NCI-H1092 treated with DMSO at 0.1 percent for 48 hours (cell line): ENCODE measurements around the gene ANKRD49.
A peak's percentile ranks its signal among the peaks of the same experiment; 100 is the strongest.

Source experiments
- DNase-seq: peaks from one replicate; lab custom pipeline; 2025; lab: John Stamatoyannopoulos, UW

Gene ANKRD49

GRCh38 chr11:94507485-94507884, 13.7 kb downstream of the ANKRD49 start:
- DNase-seq, result no peak

DNA sequence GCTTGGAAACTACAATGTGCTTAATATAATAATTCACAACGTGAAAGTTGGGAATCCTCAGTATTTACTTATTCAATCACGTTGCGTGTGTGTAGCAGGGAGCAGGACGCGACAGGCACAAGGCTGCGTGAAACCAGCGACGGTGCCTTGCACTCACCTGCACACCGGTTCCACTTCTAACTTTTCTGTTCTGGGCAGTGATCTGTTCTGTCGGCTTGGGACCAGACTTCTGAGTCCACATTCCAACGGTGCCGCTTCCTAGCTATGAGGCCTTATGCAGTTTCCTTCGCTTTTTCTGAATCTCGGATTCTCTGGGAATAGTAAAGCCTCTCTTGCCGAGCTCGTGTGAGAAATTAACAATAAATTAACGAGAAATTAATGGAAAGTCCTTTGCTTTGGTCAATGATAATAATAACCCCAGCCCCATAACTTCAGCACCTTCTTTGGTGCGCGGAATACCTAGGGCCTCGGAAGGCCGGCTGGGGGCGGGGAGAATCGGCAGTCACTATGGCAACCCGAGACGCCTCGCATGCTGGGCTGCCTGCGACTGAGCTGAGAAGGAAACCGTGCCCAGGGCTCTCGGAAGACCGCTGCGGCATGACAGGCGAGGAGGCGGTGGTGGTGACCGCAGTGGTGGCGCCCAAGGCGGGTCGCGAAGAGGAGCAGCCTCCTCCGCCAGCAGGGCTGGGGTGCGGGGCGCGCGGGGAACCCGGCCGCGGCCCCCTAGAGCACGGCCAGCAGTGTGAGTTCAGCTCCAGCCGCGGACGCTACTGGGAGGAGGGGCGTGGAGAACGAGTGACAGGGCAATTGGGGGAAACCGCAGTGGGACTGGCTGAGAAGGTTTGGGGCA, 18.4 kb downstream of the ANKRD49 start, which contains the start of gene C11orf97:
TSS of gene C11orf97 (plus strand) at position 530 of the 850 bp plus-strand sequence. CDS start at position 598, 68 bp downstream.
- peak; percentile 31 for DNase-seq

DNA sequence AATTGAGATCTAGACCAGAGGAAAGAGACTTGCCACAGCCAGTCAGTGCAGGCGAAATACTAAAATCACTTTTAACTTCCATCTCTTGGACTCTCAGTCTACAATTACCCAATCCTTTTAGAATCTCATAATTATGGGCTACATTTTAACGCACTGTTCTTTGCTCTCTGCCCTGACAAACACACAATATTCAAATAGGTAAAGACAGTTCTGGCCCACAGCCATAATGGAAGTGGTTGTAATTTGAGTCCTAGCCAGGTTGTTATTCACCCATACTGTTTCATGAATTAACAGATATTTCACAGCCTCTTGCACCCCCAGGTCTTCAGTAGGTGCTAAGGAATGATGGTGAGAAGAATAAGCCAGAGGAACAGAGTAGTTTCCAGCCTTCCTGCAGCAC, 19.3 kb downstream of the ANKRD49 start:
- peak; percentile 73 for DNase-seq

- DNase-seq, result no peak
Observed at GRCh38 chr11:94515398-94515797, 21.6 kb downstream of the ANKRD49 start.

GRCh38 chr11:94516725-94517124, 22.9 kb downstream of the ANKRD49 start:
- no peak for DNase-seq

DNA sequence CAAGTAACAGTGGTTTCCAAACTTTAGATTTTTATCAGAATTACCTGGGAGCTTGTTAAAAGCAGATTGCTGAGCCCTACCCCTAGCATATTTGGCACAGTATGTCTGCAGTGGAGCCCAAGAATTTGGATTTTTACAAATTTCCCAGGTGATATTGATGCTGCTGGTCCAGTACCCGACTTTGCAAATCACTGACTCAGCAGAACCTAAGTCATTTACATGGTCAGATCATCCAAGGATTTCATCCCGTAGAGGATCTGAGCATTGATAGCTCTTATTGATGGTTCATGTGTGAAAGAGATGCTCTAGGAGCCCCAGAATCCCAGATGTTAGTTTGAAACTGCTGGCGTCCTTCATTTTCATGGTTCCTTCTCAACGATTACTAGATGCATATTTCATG, 24.5 kb downstream of the ANKRD49 start:
- no peak for DNase-seq

- peak; percentile 51 for DNase-seq
Observed at GRCh38 chr11:94519478-94520084, 25.8 kb downstream of the ANKRD49 start.

GRCh38 chr11:94521684-94522083, 27.9 kb downstream of the ANKRD49 start:
- no peak for DNase-seq

GRCh38 chr11:94524341-94524740, 30.6 kb downstream of the ANKRD49 start:
- no peak for DNase-seq

DNA sequence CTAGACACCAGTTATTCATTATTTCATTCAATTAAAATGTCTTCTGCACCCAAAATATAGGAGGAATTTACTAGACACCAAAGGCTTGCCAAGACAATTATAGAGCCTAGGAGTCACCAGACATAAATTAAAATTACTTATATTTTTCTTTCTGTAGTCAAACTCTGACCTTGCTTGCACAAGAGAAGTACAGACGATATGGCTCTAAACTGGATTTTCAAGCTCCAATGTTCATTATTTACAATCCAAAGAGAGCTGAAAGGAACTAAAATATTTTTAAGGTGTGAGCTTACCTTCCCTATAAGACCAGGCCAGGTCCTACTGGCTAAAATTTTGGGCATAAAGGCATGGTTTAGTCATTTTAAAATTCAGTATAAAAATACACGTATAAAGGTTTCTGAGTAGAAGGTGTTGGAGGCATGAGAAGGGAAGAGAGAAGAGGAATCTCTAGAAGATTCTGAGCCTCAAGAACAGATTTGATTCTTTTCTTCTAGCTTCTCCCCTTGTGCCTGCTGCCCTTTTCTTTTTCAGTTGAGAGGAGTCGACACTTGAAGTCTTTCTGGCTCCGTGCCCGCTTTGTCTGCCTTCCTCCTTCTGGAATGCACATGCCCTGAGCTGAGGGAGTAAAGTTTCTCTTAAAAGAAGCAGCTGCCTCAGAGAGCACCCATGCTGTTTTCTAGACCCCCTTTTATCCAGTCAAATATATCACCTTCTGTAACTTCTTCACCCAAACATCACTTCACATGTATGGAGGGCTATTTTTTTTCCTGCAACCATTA, 32.0 kb downstream of the ANKRD49 start:
- DNase-seq, result no peak

DNA sequence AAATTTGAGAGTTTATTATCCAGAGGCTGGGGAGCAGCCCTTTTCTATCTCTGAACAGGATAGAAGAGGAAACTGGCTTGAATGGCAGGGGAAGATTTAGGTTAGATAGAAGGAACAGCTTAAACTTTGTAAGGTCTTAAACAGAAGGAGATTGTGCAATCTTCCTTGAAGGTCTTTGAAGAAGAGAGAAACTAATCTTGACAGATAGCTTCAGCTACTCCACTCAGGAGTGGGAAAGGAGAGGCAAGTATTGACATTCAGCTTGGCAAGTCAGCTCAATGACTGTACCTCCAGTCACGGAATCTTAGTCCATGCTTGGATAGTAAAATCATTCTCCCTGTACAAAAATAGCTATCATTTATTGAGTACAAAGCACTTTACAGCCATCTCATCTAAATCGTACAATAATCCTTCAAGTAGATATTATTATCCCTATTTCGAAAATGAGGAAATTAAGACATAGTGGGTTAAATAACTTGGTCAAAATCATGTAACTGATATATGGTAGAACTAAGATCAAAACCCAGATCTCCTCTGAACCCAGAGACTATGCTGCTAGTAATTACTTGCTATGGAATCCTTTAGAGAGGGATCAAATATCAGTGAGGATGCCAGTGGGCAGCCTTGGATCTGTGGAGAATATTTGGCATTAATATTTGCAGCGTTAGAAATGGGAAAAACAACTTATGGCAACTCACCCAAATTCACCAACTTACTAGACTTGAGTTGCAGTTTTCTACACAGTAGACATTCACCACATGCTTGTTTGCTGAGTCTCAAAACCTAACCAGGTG, 33.1 kb downstream of the ANKRD49 start:
- no peak for DNase-seq

- DNase-seq, result no peak
Observed at GRCh38 chr11:94528551-94528950, 34.8 kb downstream of the ANKRD49 start.

DNA sequence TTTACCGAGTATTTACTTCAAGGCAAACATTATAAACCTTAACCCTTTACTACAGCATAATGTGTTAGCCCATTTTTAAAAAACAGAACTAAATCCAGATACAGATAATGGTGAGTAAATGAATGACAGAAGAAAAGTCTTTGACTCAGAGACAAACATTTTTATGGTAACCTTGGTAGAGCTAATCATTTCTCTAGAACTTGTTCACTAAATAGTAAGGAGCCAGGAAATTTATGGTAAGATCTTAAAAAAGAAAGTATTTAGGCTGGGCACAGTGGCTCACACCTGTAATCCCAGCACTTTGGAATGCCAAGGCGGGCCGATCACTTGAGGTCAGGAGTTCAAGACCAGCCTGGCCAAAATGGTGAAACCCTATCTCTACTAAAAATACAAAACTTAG, 38.4 kb downstream of the ANKRD49 start:
- no peak for DNase-seq

- DNase-seq, result no peak
Observed at GRCh38 chr11:94533206-94533605, 39.4 kb downstream of the ANKRD49 start.

DNA sequence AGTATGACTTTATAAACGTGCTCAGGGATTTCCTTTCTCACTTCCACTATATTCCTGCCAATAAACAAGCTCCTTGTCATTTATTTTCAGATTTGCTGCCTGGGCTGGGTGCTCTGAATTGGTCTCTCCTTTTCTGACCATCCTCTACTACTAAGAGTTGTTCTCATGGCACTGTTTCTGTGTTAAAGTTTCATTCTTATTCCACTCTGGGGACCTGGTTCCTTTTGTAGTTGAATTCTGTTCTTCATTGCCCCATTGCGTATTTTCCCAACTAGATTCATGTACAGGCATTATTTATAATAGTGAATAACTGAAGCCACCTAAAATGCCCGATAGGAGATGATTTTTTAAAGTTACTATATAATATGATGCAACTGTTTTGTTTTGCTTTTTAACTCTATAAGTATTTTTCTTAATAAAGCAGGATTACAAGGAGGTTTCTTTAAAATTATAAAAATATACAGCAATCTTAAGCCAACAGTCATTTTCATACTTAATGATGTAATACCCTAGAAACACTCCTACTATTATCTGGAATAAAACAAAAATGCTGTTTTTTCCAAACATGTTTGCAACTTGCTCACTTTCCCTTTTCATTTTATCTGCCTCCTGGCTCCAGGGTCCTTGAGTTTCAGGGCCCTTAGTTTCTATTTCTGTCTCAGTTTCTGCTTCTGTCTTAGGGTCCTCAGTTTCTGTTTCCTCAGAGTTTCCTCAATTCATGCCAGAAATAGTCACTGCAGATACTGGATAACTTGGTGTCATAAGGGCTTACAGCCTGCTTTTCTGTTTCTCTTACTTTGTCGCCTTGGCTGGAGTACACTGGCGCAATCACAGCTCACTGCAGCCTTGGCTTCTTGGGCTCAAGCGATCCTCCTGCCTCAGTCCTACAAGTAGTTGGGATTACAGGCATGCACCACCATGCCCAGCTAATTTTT, 40.2 kb downstream of the ANKRD49 start:
- DNase-seq, result no peak

GRCh38 chr11:94536386-94536785, 42.6 kb downstream of the ANKRD49 start:
- DNase-seq, result no peak

DNA sequence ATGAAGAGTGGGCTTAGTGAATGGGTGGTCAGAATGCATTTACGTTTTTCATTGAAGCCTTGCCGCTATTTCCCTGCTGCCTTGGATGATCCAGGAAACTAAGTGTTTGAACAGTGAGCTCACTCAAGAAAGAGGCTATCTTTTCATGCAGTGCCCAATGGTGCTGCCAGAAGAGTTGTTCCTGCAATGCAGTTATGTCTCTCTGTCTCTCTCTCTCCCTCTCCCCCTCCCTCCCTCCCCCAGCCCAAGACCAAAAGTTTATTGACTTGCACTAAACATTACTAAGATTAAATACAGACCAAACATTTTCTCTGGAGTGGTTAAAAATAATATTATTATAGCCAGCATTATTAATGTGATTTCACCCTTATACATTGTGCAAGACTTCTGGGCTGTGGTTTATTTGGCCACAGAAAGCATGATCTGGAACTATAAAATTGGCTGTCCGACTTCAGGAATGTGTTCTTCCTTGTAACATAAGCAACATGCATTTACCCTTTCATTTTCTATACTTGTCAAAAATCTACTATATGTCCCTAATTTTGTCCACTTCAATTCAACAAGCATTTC, 43.3 kb downstream of the ANKRD49 start:
- DNase-seq, result no peak

- DNase-seq, result no peak
Observed at GRCh38 chr11:94539420-94539819, 45.6 kb downstream of the ANKRD49 start.

DNA sequence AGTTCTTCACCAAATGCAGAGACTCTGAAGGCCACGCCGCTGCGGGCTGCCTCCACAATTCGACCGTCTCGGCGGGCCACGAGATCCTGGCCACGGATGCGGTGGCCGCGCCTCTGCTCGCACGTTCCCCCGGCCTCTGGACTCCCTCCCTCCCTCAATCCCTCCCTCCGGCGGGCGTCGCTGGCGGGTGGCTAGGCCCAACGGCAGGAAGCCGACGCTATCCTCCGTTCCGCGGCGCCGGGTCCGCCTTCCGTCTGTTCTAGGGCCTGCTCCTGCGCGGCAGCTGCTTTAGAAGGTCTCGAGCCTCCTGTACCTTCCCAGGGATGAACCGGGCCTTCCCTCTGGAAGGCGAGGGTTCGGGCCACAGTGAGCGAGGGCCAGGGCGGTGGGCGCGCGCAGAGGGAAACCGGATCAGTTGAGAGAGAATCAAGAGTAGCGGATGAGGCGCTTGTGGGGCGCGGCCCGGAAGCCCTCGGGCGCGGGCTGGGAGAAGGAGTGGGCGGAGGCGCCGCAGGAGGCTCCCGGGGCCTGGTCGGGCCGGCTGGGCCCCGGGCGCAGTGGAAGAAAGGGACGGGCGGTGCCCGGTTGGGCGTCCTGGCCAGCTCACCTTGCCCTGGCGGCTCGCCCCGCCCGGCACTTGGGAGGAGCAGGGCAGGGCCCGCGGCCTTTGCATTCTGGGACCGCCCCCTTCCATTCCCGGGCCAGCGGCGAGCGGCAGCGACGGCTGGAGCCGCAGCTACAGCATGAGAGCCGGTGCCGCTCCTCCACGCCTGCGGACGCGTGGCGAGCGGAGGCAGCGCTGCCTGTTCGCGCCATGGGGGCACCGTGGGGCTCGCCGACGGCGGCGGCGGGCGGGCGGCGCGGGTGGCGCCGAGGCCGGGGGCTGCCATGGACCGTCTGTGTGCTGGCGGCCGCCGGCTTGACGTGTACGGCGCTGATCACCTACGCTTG, 50.2 kb downstream of the ANKRD49 start, which contains the start of gene FUT4:
TSS of gene FUT4 (plus strand) at position 227 of the 951 bp plus-strand sequence. CDS start at position 440, 213 bp downstream.
- DNase-seq, result peak; percentile 95
